ENCODE data around the gene TPK1. TPM values are rescaled to one million over a fixed set of nuclear protein-coding genes. Genes with fewer than 3 reads are reported as not detected.

TPK1 gene
- total RNA-seq, 1 donor from 2014 or later = 7.6 TPM

DNA sequence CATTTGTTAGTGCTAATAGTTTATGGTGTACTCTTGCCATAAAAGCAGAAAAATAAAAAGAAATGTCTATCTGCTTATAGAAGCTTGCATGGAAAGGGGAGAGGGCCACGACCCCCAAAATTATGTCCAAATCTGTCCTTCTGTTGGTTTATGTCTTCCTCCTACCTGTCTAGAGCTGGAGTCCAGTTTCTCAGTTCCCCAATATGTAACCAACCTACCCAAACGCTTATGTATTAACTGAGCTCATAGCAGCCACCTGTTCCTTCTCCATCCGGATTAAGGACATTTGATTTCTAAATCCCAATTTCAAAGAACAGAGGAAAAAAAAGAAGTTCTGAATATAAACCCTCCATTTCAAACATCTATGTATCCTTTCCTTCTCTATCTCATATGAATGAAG is 30.3 kb upstream of the TPK1 start:
- TF ChIP-seq, protein P1, sequence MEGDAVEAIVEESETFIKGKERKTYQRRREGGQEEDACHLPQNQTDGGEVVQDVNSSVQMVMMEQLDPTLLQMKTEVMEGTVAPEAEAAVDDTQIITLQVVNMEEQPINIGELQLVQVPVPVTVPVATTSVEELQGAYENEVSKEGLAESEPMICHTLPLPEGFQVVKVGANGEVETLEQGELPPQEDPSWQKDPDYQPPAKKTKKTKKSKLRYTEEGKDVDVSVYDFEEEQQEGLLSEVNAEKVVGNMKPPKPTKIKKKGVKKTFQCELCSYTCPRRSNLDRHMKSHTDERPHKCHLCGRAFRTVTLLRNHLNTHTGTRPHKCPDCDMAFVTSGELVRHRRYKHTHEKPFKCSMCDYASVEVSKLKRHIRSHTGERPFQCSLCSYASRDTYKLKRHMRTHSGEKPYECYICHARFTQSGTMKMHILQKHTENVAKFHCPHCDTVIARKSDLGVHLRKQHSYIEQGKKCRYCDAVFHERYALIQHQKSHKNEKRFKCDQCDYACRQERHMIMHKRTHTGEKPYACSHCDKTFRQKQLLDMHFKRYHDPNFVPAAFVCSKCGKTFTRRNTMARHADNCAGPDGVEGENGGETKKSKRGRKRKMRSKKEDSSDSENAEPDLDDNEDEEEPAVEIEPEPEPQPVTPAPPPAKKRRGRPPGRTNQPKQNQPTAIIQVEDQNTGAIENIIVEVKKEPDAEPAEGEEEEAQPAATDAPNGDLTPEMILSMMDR (IDR thresholded peaks at IDR 0.05) = no peak

DNA sequence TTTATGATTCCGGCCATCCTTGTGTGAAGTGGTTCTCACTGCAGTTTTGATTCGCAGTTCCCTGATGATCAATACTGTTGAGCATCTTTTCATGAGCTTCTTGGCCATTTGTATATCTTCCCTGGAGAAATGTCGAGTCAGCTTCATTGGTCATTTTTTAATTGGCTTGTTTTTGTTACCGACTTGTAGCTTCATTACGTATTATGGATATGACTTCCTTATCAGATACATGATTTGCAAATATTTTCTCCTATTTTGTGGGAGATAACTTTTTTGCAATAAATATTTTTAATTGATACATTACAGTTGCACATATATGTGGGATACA is 27.4 kb upstream of the TPK1 start:
- H3K9me3 ChIP-seq = no peaks in the 10 kb centered on the region
- no peaks in the 10 kb centered on the region for H3K36me3 ChIP-seq
- H3K27me3 ChIP-seq = no peaks in the 10 kb centered on the region
- intact Hi-C loops (cut with DNase I) = no loop called here
- H3K4me3 ChIP-seq = no peak overlapping the region
- TF ChIP-seq, protein P1 (IDR thresholded peaks at IDR 0.05) = no peak
- no peak for ATAC-seq
- no peaks in the 10 kb centered on the region for H3K4me1 ChIP-seq
- no peak overlapping the region for H3K27ac ChIP-seq
- DNase-seq = no peak

More for the DNA sequence above, 30.3 kb upstream of the TPK1 start:
- H3K36me3 ChIP-seq = no peaks in the 10 kb centered on the region
- no peaks in the 10 kb centered on the region for H3K9me3 ChIP-seq
- no peak overlapping the region for H3K4me3 ChIP-seq
- ATAC-seq = no peak
- no peak overlapping the region for H3K27ac ChIP-seq
- no peaks in the 10 kb centered on the region for H3K27me3 ChIP-seq
- intact Hi-C loops (cut with DNase I) = no loop called here
- DNase-seq = no peak
- no peaks in the 10 kb centered on the region for H3K4me1 ChIP-seq

- Histone ChIP-seq H3K4me1 (no peaks in the 10 kb centered on the region), H3K27ac (no peak overlapping the region), H3K36me3 (no peaks in the 10 kb centered on the region), H3K9me3 (no peaks in the 10 kb centered on the region), H3K27me3 (no peaks in the 10 kb centered on the region), H3K4me3 (no peak overlapping the region)
- ATAC-seq = no peak
- TF ChIP-seq, protein P1 (IDR thresholded peaks at IDR 0.05) = no peak
- intact Hi-C loops (cut with DNase I) = no loop called here
- no peak for DNase-seq
Observed at GRCh38 chr7:144862612-144863319, 26.9 kb upstream of the TPK1 start.

- Histone ChIP-seq H3K27ac (no peak overlapping the region), H3K27me3 (no peaks in the 10 kb centered on the region), H3K4me1 (no peaks in the 10 kb centered on the region), H3K4me3 (no peak overlapping the region), H3K9me3 (no peaks in the 10 kb centered on the region), H3K36me3 (no peaks in the 10 kb centered on the region)
- DNase-seq = no peak
- ATAC-seq = no peak
- TF ChIP-seq, protein P1 (IDR thresholded peaks at IDR 0.05) = no peak
- intact Hi-C loops (cut with DNase I) = no loop called here
Observed at GRCh38 chr7:144859739-144860138, 23.9 kb upstream of the TPK1 start.

- Histone ChIP-seq H3K27ac (no peak overlapping the region), H3K4me1 (no peaks in the 10 kb centered on the region), H3K27me3 (no peaks in the 10 kb centered on the region), H3K4me3 (no peak overlapping the region), H3K36me3 (no peaks in the 10 kb centered on the region), H3K9me3 (no peaks in the 10 kb centered on the region)
- DNase-seq (no peak), ATAC-seq (no peak)
- TF ChIP-seq, protein P1 (IDR thresholded peaks at IDR 0.05) = no peak
- intact Hi-C loops (cut with DNase I) = no loop called here
Observed at GRCh38 chr7:144857463-144857862, 21.6 kb upstream of the TPK1 start.

Data from upper lobe of right lung (tissue), 1 donor.